ENCODE data around the gene SPAG4. TPM values are rescaled to one million over a fixed set of nuclear protein-coding genes. Genes with fewer than 3 reads are reported as not detected.

SPAG4 gene
- total RNA-seq, 1 donor from 2014 or later: 1.2 TPM

GRCh38 chr20:35607003-35607735 is 8.5 kb upstream of the SPAG4 start:
- H3K36me3 ChIP-seq (ENCODE audit: insufficient read depth, low read length): no peaks in the 10 kb centered on the region
- Mint-ChIP-seq H3K27me3 (ENCODE audit: low read depth, unreplicated experiment) (peaks cover 29% of the 10 kb centered on the region), H3K9me3 (ENCODE audit: unreplicated experiment) (peaks cover 7% of the 10 kb centered on the region), H3K4me3 (ENCODE audit: unreplicated experiment) (no peak overlapping the region), H3K27ac (ENCODE audit: unreplicated experiment) (no peak overlapping the region), H3K36me3 (ENCODE audit: low read depth, unreplicated experiment) (peaks cover 1% of the 10 kb centered on the region), H3K4me1 (ENCODE audit: low read depth, unreplicated experiment) (peaks cover 5% of the 10 kb centered on the region)
- no peaks in the 10 kb centered on the region for H3K9me3 ChIP-seq (ENCODE audit: insufficient read depth, low read depth, low read length)
- H4K20me1 ChIP-seq (ENCODE audit: insufficient read depth, low read length): no peaks in the 10 kb centered on the region
- TF ChIP-seq CTCF (IDR thresholded peaks at IDR 0.05; ENCODE audit: insufficient read depth, low read depth, low read length) (no peak), EZH2 (IDR thresholded peaks at IDR 0.05; ENCODE audit: insufficient read depth, low read length) (no peak)
- no peaks in the 10 kb centered on the region for H3K4me1 ChIP-seq (ENCODE audit: insufficient read depth, low read length)
- H3K4me2 ChIP-seq (ENCODE audit: low read length): no peak overlapping the region
- DNase-seq (ENCODE audit: low read depth) (no peak), FAIRE-seq (no peak)
- no peaks in the 10 kb centered on the region for H3K79me2 ChIP-seq (ENCODE audit: insufficient read depth, low read length)
- H2AFZ ChIP-seq (ENCODE audit: low read depth, low read length): no peak overlapping the region
- no peak overlapping the region for H3K4me3 ChIP-seq (ENCODE audit: insufficient read depth, low read depth, low read length)
- H3K9ac ChIP-seq (ENCODE audit: low read length): no peak overlapping the region
- H3K27me3 ChIP-seq (ENCODE audit: insufficient read depth, low read length): peaks cover 3% of the 10 kb centered on the region
- H3K27ac ChIP-seq (ENCODE audit: low read depth, low read length): no peak overlapping the region

- Histone ChIP-seq H3K79me2 (ENCODE audit: insufficient read depth, low read length) (no peaks in the 10 kb centered on the region), H3K27ac (ENCODE audit: low read depth, low read length) (no peak overlapping the region), H3K4me2 (ENCODE audit: low read length) (no peak overlapping the region), H3K4me1 (ENCODE audit: insufficient read depth, low read length) (peaks cover 4% of the 10 kb centered on the region), H2AFZ (ENCODE audit: low read depth, low read length) (no peak overlapping the region), H3K27me3 (ENCODE audit: insufficient read depth, low read length) (no peaks in the 10 kb centered on the region), H3K4me3 (ENCODE audit: insufficient read depth, low read depth, low read length) (no peak overlapping the region), H4K20me1 (ENCODE audit: insufficient read depth, low read length) (no peaks in the 10 kb centered on the region), H3K9ac (ENCODE audit: low read length) (no peak overlapping the region), H3K36me3 (ENCODE audit: insufficient read depth, low read length) (no peaks in the 10 kb centered on the region), H3K9me3 (ENCODE audit: insufficient read depth, low read depth, low read length) (no peaks in the 10 kb centered on the region)
- H3K9me3 Mint-ChIP-seq (ENCODE audit: unreplicated experiment): no peaks in the 10 kb centered on the region
- H3K27me3 Mint-ChIP-seq (ENCODE audit: low read depth, unreplicated experiment): peaks cover 17% of the 10 kb centered on the region
- TF ChIP-seq EZH2 (IDR thresholded peaks at IDR 0.05; ENCODE audit: insufficient read depth, low read length) (no peak), CTCF (IDR thresholded peaks at IDR 0.05; ENCODE audit: insufficient read depth, low read depth, low read length) (no peak)
- FAIRE-seq (no peak), DNase-seq (ENCODE audit: low read depth) (no peak)
- H3K4me1 Mint-ChIP-seq (ENCODE audit: low read depth, unreplicated experiment): peaks cover 5% of the 10 kb centered on the region
- H3K4me3 Mint-ChIP-seq (ENCODE audit: unreplicated experiment): no peak overlapping the region
- H3K36me3 Mint-ChIP-seq (ENCODE audit: low read depth, unreplicated experiment): no peaks in the 10 kb centered on the region
- H3K27ac Mint-ChIP-seq (ENCODE audit: unreplicated experiment): no peak overlapping the region
These were observed 4.7 kb upstream of the SPAG4 start for GRCh38 chr20:35610833-35611427.

GRCh38 chr20:35611482-35611881 is 4.1 kb upstream of the SPAG4 start:
- DNase-seq (ENCODE audit: low read depth): no peak
- H3K27me3 ChIP-seq (ENCODE audit: insufficient read depth, low read length): no peaks in the 10 kb centered on the region
- H3K9ac ChIP-seq (ENCODE audit: low read length): no peak overlapping the region
- FAIRE-seq: no peak
- no peaks in the 10 kb centered on the region for H4K20me1 ChIP-seq (ENCODE audit: insufficient read depth, low read length)
- no peak overlapping the region for H3K4me2 ChIP-seq (ENCODE audit: low read length)
- H3K79me2 ChIP-seq (ENCODE audit: insufficient read depth, low read length): no peaks in the 10 kb centered on the region
- Mint-ChIP-seq H3K4me1 (ENCODE audit: low read depth, unreplicated experiment) (peaks cover 5% of the 10 kb centered on the region), H3K27ac (ENCODE audit: unreplicated experiment) (no peak overlapping the region), H3K4me3 (ENCODE audit: unreplicated experiment) (no peak overlapping the region), H3K36me3 (ENCODE audit: low read depth, unreplicated experiment) (no peaks in the 10 kb centered on the region), H3K27me3 (ENCODE audit: low read depth, unreplicated experiment) (peaks cover 17% of the 10 kb centered on the region), H3K9me3 (ENCODE audit: unreplicated experiment) (no peaks in the 10 kb centered on the region)
- no peaks in the 10 kb centered on the region for H3K9me3 ChIP-seq (ENCODE audit: insufficient read depth, low read depth, low read length)
- no peak overlapping the region for H3K4me3 ChIP-seq (ENCODE audit: insufficient read depth, low read depth, low read length)
- no peak overlapping the region for H2AFZ ChIP-seq (ENCODE audit: low read depth, low read length)
- no peaks in the 10 kb centered on the region for H3K36me3 ChIP-seq (ENCODE audit: insufficient read depth, low read length)
- H3K4me1 ChIP-seq (ENCODE audit: insufficient read depth, low read length): peaks cover 5% of the 10 kb centered on the region
- H3K27ac ChIP-seq (ENCODE audit: low read depth, low read length): no peak overlapping the region
- no peak for TF ChIP-seq EZH2 (IDR thresholded peaks at IDR 0.05; ENCODE audit: insufficient read depth, low read length)
- TF ChIP-seq CTCF (IDR thresholded peaks at IDR 0.05; ENCODE audit: insufficient read depth, low read depth, low read length): no peak

All from astrocyte (in vitro differentiated cells and primary cell).